GM23338 (cell line): Measurements from ENCODE around the gene FARS2. TPM values are rescaled to one million over a fixed set of nuclear protein-coding genes. Genes with fewer than 3 reads are reported as not detected.

ENCODE experiments used
- ATAC-seq: fragments of 200-7000 bp; cut with Tn5 transposase; 3 replicates; pipeline ENCODE4 v1.9.1; 2020
- DNase-seq: peaks from one replicate; pipeline ENCODE4 v3.0.0-alpha.2; 2015; ENCODE audit warnings: low spot score
- H2AFZ ChIP-seq: fragments of 200-600 bp; sonication (generic); 2 replicates; pipeline ENCODE4 v1.8.0; 2016; ENCODE audit warnings: antibody characterized with exemption, mild to moderate bottlenecking, moderate library complexity
- H3F3A ChIP-seq: fragments of 200-600 bp; sonication (generic); replicated peaks from 2 replicates; pipeline ENCODE4 v1.8.0; 2017; ENCODE audit warnings: antibody characterized with exemption, mixed run types, low read depth
- H3K27ac ChIP-seq: fragments of 200-600 bp; sonication (generic); 2 replicates; pipeline ENCODE4 v1.6.1; 2016; ENCODE audit warnings: low read depth
- H3K27me3 ChIP-seq: fragments of 200-600 bp; sonication (generic); 2 replicates; pipeline ENCODE4 v1.8.0; 2016; ENCODE audit warnings: mild to moderate bottlenecking, mixed run types, moderate library complexity; ENCODE audit not compliant: insufficient read depth
- H3K36me3 ChIP-seq: fragments of 200-600 bp; sonication (generic); 2 replicates; pipeline ENCODE4 v1.8.0; 2016; ENCODE audit warnings: mild to moderate bottlenecking; ENCODE audit not compliant: insufficient read depth
- H3K4me1 ChIP-seq: fragments of 200-600 bp; sonication (generic); 2 replicates; pipeline ENCODE4 v1.8.0; 2016; ENCODE audit warnings: mild to moderate bottlenecking, moderate library complexity; ENCODE audit not compliant: insufficient read depth
- H3K4me2 ChIP-seq: fragments of 200-600 bp; sonication (generic); 2 replicates; pipeline ENCODE4 v1.7.1; 2017; ENCODE audit warnings: mixed run types
- H3K4me3 ChIP-seq: fragments of 200-600 bp; sonication (generic); 2 replicates; pipeline ENCODE4 v1.6.1; 2016; ENCODE audit warnings: mixed run types
- H3K79me2 ChIP-seq: fragments of 200-600 bp; sonication (generic); replicated peaks from 2 replicates; pipeline ENCODE4 v1.8.0; 2017; ENCODE audit warnings: mild to moderate bottlenecking; ENCODE audit not compliant: insufficient read depth
- H3K9me2 ChIP-seq: fragments of 200-600 bp; sonication (generic); 2 replicates; pipeline ENCODE4 v1.8.0; 2017; ENCODE audit not compliant: insufficient read depth
- H4K20me1 ChIP-seq: fragments of 200-600 bp; sonication (generic); replicated peaks from 2 replicates; pipeline ENCODE4 v1.8.0; 2017; ENCODE audit warnings: mild to moderate bottlenecking; ENCODE audit not compliant: insufficient read depth
- H3K27ac Mint-ChIP-seq: 2 replicates; pipeline ENCODE4 v1.8.0; 2020; ENCODE audit warnings: inconsistent platforms, mild to moderate bottlenecking, moderate library complexity, mixed read lengths
- H3K27me3 Mint-ChIP-seq: 3 replicates; pipeline ENCODE4 v1.8.0; 2022; ENCODE audit warnings: low read depth, mild to moderate bottlenecking, moderate library complexity, mixed read lengths, inconsistent platforms; ENCODE audit not compliant: insufficient read depth, poor library complexity
- H3K36me3 Mint-ChIP-seq: 3 replicates; pipeline ENCODE4 v1.8.0; 2021; ENCODE audit warnings: low read depth, mild to moderate bottlenecking, inconsistent platforms, moderate library complexity, mixed read lengths
- H3K4me1 Mint-ChIP-seq: 3 replicates; pipeline ENCODE4 v1.8.0; 2020; ENCODE audit warnings: mild to moderate bottlenecking, inconsistent platforms, mixed read lengths
- H3K4me3 Mint-ChIP-seq: 3 replicates; pipeline ENCODE4 v1.8.0; 2021; ENCODE audit warnings: moderate library complexity, mild to moderate bottlenecking, inconsistent platforms, mixed read lengths
- H3K9me3 Mint-ChIP-seq: 3 replicates; pipeline ENCODE4 v1.8.0; 2020; ENCODE audit warnings: moderate library complexity, mild to moderate bottlenecking, inconsistent platforms, mixed read lengths
- JUNB ChIP-seq: IDR thresholded peaks from one replicate; pipeline ENCODE4 v1.6.1; 2016; ENCODE audit warnings: antibody characterized with exemption; ENCODE audit not compliant: unreplicated experiment
- POLR2AphosphoS5 ChIP-seq: IDR thresholded peaks from 2 replicates; pipeline ENCODE4 v1.6.1; 2016; ENCODE audit warnings: antibody characterized with exemption, low read depth
- STAT1 ChIP-seq: IDR thresholded peaks from one replicate; pipeline ENCODE4 v1.6.1; 2016; ENCODE audit warnings: antibody characterized with exemption; ENCODE audit not compliant: unreplicated experiment
- ZNF114 ChIP-seq: fragments of 250-450 bp; sonication (Bioruptor Pico); IDR thresholded peaks from 2 replicates; pipeline ENCODE4 v1.5.0; 2020; ENCODE audit warnings: mild to moderate bottlenecking, moderate library complexity
- ZNF331 ChIP-seq: fragments of 250-450 bp; sonication (Bioruptor Pico); IDR thresholded peaks from 2 replicates; pipeline ENCODE4 v1.5.0; 2020; ENCODE audit warnings: low read depth, mild to moderate bottlenecking, moderate library complexity
- polyA plus RNA-seq: library from polyadenylated mRNA; unstranded; fragments of >200 nt; fragmentation: Nextera tagmentation; extraction: Ambion mirVana; gene quantifications from 2 replicates; pipeline ENCODE4 v1.2.1, GENCODE V29; 2016
- total RNA-seq: library from RNA; depleted of rRNA; stranded (reverse); fragments of >200 nt; shearing (Covaris generic); gene quantifications from 2 replicates; pipeline ENCODE4 v1.2.3, GENCODE V29; 2014
- TF ChIP-seq, protein P1 (sequence below): fragments of 250-450 bp; sonication (Bioruptor Pico); IDR thresholded peaks from 2 replicates; pipeline ENCODE4 v1.5.0; 2020; ENCODE audit warnings: mild to moderate bottlenecking, moderate library complexity
- TF ChIP-seq, protein P2 (sequence below), 2 experiments: fragments of 200-600 bp in 1 of 2; sonication (generic) in 1 of 2; conservative IDR thresholded peaks; 2 replicates each; pipeline versions ENCODE4 v1.5.1 to v1.6.1; 2016 to 2017; ENCODE audit warnings: antibody characterized with exemption in 2 of 2, low read depth in 2 of 2, mild to moderate bottlenecking in 2 of 2, moderate library complexity in 1 of 2

FARS2 gene
- total and polyA plus RNA-seq, 2 experiments from 2014 or later: 7.6 to 19.0 TPM

DNA sequence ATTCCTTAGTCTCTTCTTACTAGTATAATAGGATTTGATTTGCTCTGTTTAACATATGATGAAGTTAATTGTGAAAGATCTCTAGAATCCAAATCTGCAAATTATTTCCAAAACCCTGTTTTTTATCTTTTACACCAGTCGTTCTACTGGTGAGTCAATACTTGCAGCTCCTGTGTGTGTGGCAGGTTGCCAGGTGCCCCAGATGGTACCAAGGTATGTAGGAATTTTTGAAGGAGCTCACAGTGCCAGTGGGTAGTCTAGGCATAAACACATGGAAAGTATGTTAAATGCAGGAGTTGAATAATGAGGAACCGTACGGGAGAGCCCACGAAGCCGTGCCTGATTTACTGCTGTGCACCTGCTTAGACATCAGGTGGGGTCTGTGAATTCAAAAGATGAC lies 192.2 kb downstream of the FARS2 start:
- Mint-ChIP-seq H3K4me1 (peaks cover 27% of the 10 kb centered on the region), H3K9me3 (no peaks in the 10 kb centered on the region), H3K27me3 (no peaks in the 10 kb centered on the region)

More for the DNA sequence above, 192.2 kb downstream of the FARS2 start:
- Histone ChIP-seq H3K79me2 (no peaks in the 10 kb centered on the region), H3F3A (no peaks in the 10 kb centered on the region), H3K27ac (no peak overlapping the region), H3K36me3 (no peaks in the 10 kb centered on the region), H3K9me2 (peaks cover 6% of the 10 kb centered on the region; the same call in 1 of the 2 replicates), H2AFZ (no peak overlapping the region), H3K4me2 (no peak overlapping the region), H4K20me1 (no peaks in the 10 kb centered on the region; the same call in 1 of the 2 replicates), H3K4me3 (no peak overlapping the region), H3K4me1 (no peaks in the 10 kb centered on the region; the same call in none of the 2 replicates), H3K27me3 (no peaks in the 10 kb centered on the region)
- DNase-seq (no peak), ATAC-seq (no peak)
- no peak for TF ChIP-seq JUNB
- TF ChIP-seq STAT1: no peak
- no peak for TF ChIP-seq POLR2AphosphoS5
- no peak for TF ChIP-seq ZNF331
- no peak for TF ChIP-seq ZNF114 (CRISPR knock-in tag)
- TF ChIP-seq, protein P1, sequence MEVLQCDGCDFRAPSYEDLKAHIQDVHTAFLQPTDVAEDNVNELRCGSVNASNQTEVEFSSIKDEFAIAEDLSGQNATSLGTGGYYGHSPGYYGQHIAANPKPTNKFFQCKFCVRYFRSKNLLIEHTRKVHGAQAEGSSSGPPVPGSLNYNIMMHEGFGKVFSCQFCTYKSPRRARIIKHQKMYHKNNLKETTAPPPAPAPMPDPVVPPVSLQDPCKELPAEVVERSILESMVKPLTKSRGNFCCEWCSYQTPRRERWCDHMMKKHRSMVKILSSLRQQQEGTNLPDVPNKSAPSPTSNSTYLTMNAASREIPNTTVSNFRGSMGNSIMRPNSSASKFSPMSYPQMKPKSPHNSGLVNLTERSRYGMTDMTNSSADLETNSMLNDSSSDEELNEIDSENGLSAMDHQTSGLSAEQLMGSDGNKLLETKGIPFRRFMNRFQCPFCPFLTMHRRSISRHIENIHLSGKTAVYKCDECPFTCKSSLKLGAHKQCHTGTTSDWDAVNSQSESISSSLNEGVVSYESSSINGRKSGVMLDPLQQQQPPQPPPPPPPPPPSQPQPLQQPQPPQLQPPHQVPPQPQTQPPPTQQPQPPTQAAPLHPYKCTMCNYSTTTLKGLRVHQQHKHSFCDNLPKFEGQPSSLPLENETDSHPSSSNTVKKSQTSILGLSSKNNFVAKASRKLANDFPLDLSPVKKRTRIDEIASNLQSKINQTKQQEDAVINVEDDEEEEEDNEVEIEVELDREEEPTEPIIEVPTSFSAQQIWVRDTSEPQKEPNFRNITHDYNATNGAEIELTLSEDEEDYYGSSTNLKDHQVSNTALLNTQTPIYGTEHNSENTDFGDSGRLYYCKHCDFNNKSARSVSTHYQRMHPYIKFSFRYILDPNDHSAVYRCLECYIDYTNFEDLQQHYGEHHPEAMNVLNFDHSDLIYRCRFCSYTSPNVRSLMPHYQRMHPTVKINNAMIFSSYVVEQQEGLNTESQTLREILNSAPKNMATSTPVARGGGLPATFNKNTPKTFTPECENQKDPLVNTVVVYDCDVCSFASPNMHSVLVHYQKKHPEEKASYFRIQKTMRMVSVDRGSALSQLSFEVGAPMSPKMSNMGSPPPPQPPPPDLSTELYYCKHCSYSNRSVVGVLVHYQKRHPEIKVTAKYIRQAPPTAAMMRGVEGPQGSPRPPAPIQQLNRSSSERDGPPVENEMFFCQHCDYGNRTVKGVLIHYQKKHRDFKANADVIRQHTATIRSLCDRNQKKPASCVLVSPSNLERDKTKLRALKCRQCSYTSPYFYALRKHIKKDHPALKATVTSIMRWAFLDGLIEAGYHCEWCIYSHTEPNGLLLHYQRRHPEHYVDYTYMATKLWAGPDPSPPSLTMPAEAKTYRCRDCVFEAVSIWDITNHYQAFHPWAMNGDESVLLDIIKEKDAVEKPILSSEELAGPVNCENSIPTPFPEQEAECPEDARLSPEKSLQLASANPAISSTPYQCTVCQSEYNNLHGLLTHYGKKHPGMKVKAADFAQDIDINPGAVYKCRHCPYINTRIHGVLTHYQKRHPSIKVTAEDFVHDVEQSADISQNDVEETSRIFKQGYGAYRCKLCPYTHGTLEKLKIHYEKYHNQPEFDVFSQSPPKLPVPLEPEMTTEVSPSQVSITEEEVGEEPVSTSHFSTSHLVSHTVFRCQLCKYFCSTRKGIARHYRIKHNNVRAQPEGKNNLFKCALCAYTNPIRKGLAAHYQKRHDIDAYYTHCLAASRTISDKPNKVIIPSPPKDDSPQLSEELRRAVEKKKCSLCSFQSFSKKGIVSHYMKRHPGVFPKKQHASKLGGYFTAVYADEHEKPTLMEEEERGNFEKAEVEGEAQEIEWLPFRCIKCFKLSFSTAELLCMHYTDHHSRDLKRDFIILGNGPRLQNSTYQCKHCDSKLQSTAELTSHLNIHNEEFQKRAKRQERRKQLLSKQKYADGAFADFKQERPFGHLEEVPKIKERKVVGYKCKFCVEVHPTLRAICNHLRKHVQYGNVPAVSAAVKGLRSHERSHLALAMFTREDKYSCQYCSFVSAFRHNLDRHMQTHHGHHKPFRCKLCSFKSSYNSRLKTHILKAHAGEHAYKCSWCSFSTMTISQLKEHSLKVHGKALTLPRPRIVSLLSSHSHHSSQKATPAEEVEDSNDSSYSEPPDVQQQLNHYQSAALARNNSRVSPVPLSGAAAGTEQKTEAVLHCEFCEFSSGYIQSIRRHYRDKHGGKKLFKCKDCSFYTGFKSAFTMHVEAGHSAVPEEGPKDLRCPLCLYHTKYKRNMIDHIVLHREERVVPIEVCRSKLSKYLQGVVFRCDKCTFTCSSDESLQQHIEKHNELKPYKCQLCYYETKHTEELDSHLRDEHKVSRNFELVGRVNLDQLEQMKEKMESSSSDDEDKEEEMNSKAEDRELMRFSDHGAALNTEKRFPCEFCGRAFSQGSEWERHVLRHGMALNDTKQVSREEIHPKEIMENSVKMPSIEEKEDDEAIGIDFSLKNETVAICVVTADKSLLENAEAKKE (CRISPR knock-in tag): no peak
- TF ChIP-seq, protein P2, sequence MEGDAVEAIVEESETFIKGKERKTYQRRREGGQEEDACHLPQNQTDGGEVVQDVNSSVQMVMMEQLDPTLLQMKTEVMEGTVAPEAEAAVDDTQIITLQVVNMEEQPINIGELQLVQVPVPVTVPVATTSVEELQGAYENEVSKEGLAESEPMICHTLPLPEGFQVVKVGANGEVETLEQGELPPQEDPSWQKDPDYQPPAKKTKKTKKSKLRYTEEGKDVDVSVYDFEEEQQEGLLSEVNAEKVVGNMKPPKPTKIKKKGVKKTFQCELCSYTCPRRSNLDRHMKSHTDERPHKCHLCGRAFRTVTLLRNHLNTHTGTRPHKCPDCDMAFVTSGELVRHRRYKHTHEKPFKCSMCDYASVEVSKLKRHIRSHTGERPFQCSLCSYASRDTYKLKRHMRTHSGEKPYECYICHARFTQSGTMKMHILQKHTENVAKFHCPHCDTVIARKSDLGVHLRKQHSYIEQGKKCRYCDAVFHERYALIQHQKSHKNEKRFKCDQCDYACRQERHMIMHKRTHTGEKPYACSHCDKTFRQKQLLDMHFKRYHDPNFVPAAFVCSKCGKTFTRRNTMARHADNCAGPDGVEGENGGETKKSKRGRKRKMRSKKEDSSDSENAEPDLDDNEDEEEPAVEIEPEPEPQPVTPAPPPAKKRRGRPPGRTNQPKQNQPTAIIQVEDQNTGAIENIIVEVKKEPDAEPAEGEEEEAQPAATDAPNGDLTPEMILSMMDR (conservative IDR thresholded peaks at IDR 0.05; ENCODE audit: low read depth in 2 of 2): no peak
- Mint-ChIP-seq H3K36me3 (no peaks in the 10 kb centered on the region), H3K27ac (no peak overlapping the region), H3K4me3 (no peak overlapping the region)
